ENCODE results near the gene SPTBN5.

Gene SPTBN5

GRCh38 chr15:41893422-41894250, at the start of gene SPTBN5:
Gene SPTBN5, minus strand, starts transcription at chr15:41894053. Its CDS starts 556 bp downstream, at chr15:41893497.
- no peak for DNase-seq

DNA sequence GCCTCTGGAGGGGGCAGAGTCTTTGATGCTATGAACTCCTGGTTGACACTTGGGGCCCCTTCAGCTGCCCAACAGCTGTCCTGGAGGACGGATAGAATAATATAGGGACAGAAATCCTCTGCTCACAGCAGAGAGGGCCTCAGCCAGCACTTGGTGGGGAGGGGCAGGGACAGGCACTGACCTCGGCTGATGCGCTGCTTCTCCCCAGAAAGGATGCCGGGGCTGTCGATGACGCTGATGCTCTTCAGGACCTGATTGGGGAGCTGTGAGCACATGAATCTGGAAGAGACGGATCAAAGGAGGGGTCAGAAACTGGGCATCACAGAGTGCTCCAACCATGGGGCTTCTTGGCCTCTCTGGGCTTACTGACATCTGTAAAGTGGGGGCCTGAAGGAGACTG, 49.0 kb upstream of the SPTBN5 start:
- DNase-seq, result no peak

GRCh38 chr15:41941644-41942415, 48.0 kb upstream of the SPTBN5 start:
- no peak for DNase-seq

- no peak for DNase-seq
Measured at GRCh38 chr15:41940441-41940857, 46.6 kb upstream of the SPTBN5 start.

- no peak for DNase-seq
Measured at GRCh38 chr15:41939986-41940385, 46.1 kb upstream of the SPTBN5 start.

GRCh38 chr15:41937568-41937923, 43.7 kb upstream of the SPTBN5 start:
- DNase-seq, result no peak

DNA sequence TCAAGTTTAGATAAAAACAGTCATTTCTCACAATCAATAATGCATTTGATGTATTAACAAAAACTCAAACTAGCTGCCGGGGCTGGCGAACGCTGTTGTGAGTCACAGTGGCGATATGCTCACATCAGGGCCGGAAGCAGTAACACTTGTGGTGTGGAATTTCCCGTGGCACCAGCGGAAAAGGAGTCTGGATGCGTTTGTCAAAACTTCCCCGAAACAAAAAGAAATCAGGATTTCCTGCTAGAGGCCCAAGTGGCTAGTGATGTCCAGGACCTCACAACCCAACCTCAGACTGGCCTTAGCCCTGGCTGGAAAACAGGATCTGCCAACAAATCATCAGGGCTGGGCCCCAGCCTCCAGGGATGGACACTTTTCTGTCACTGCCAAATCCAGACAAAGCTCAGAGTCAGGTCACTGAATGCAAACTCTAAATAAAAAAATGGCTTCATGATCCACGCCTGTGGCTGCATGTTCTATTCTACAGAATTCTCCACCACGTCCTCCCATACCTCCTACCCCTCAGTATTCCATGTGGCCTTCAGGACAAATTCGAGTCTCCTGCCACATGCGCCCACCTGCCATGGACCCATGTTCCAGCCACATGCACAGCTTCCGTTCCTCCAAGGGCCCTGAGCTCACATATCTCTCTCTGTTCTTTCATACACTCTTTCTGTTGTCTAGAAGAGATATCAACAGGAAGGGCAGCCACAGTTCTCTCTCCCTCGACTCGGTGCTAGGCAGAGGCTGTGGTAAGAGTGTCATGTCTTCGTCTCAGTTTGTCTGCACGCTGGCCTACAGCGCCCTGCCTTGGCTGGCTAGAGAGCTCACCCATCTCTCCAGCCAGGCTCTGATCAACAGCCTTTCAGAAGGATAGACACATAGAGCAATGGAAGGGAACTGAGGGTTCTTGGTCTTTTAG, 43.1 kb upstream of the SPTBN5 start:
- DNase-seq, result no peak

DNA sequence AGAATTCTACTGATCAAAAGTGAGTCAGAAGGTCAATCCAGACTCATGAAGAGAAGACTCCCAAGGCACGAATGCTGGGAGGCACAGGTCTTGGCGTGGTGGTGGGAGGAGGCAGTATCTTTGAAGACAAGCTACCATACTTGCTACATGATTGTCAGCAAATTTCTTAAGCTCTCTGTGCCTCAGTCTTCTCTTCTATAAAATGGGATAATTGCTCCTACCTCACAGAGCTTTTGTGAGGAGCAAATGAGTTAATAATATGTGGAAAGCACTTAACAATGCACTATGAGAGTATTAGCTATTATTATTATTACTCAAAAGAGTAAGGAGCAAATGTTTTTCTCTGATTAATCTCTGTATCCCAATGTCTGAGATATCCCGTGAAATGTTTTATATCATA, 42.3 kb upstream of the SPTBN5 start:
- DNase-seq, result no peak

DNA sequence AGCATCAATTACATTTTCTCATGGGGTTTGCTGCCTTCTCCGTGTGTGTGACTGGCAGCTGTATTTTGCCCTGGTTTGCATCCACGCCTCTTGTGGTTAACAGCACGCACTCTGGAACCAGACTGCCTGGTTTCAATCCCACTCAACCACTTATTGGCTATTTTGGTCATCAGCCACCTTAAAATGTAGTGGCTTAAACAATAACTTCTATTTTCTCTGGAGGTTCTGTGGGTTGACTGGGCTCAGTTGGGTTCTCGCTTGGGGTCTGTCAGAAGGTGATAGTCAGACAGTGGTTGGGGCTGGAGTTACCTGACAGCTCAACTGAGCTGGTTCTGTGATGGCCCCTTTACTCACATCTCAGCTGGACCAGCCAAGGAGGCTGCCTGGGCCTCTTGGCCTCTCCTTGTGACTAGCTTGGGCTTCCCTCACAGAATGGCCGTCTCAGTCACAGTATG, 41.7 kb upstream of the SPTBN5 start:
- no peak for DNase-seq

- no peak for DNase-seq
Measured at GRCh38 chr15:41934843-41935242, 41.0 kb upstream of the SPTBN5 start.

DNA sequence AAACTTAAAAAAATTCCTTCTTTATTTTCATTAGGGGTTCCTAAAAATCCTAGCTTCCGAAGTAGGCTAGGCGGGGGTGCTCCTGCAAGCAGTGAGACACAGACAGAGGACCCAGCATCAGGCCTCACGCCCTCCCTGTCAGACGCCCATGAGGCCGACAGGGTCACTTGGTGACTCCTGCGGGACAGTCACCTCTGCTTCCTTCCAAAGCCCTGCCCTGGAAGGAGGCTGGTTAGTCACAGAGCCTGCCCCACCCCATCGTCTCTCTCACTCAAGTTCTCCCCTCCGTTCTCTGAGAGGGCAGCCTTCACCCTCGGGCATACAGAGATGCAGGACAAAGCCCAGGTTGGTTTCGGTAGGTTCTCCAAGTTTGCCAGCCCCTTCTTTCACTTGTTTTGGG, 39.9 kb upstream of the SPTBN5 start:
- DNase-seq, result no peak

GRCh38 chr15:41933326-41933725, 39.5 kb upstream of the SPTBN5 start:
- no peak for DNase-seq

GRCh38 chr15:41932511-41933289, 38.8 kb upstream of the SPTBN5 start:
- DNase-seq, result no peak

- no peak for DNase-seq
Measured at GRCh38 chr15:41932101-41932500, 38.2 kb upstream of the SPTBN5 start.

DNA sequence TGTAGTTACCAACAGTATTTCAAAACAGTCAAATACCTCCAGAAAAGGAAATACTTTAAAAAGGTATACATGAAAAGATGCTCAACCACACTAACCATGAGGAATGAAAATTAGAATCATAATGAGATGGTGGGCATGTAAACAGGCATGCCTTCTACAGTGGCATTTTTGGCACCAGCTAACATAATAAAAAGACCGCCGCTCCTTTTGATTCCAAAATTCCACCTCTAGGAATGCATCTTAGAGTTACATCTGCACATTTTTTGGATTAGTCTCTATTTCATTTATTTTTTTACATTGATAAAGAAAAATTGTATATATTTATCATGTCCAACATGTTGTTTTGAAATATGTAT, 37.0 kb upstream of the SPTBN5 start:
- no peak for DNase-seq

DNA sequence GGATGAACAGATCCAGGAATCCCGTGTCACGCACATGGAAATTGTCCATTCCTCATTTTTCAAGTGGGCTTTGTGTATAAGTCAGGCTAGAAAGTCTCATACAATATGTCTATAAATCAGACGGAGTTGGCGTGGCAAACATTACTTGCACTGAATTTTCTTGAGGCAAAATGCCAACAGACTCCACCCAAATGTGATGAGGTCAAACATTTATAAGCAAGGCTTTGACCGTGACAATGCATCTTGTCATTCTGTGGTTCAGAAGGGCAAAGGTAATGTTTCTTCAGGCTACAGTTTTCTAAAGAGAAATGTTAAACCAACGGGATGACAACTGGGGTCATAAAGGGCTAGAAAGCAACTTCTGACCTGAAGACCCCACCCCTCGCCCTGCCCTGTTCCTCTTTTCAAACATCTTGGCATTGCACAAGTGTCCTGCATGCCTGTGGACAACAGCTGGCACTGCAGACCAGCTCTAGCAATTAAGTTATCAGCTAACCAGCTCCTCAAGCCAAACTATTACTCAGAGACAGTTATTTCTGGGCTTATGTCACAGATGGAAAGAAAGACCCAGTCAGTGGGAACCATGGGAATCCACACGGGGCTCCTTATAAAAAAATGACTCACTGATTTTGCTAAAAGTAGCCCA, 36.5 kb upstream of the SPTBN5 start:
- no peak for DNase-seq

DNA sequence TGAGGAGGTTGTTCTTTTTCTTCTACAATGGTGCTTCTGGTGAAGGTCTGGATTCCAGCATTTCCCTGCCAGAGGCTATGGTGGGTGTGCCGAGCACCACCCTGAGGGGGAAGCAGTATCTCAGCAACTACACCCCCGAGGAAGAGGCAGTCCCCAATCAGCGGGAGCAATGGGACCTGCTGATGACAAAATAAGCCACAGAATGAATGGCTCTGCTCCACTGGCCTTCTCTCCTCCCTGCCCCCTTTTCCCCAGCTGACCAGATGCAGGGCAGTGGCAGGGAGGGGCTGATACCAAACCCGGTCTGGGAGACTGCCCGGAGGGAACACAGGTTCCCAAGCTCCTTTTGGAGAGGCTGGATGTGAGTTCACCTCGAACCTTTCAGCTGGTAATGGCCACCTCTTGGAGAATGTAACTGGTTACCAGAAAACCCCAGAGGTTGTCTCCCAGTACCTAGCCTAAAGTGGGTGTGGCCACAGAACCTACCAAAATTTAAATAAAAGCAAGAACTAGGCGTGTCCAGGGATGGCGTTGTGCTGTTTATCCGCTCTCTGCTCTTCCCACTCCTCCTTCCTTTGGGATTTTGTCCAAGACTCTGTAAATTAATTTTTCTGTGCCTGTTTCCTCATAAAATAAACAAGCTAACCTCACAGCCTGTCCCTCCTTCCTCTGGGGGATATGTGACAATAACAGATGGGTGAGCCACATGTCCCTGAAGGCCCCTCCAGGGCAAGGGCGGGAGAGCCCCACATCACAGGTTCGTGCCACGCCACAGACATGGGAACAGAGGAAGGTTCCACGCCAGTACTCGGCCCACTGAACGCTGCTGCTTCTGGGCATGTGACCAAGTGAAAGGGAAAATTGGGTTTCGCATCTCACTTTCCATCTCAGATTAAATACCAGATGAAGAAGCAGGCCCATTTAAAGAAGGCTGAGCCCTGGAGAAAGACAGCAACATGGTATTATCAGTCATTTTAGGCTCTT, 35.1 kb upstream of the SPTBN5 start:
- no peak for DNase-seq

- no peak for DNase-seq
Measured at GRCh38 chr15:41928100-41928499, 34.2 kb upstream of the SPTBN5 start.

GRCh38 chr15:41927536-41927935, 33.7 kb upstream of the SPTBN5 start:
- DNase-seq, result no peak
